NK-92 (cell line): ENCODE measurements around the gene FASLG.
"Not testable (repeated sequence)": the region's sequence is repeated elsewhere in the genome, so short reads cannot be mapped to it uniquely, and the experiment has no call there.

Source experiments
- DNase-seq: peaks from one replicate; lab custom pipeline; 2025; ENCODE audit not compliant: unreplicated experiment; lab: John Stamatoyannopoulos, UW

Gene FASLG

GRCh38 chr1:172680244-172680643, 21.3 kb downstream of the FASLG start:
- DNase-seq: no peak

GRCh38 chr1:172680733-172681275, 21.9 kb downstream of the FASLG start:
- DNase-seq: no peak

- no peak for DNase-seq
These were observed 23.9 kb downstream of the FASLG start for GRCh38 chr1:172682812-172683211.

GRCh38 chr1:172686143-172686542, 27.2 kb downstream of the FASLG start:
- no peak for DNase-seq

- DNase-seq: not testable (repeated sequence)
These were observed 29.7 kb downstream of the FASLG start for GRCh38 chr1:172688428-172689085.

- not testable (repeated sequence) for DNase-seq
These were observed 32.0 kb downstream of the FASLG start for GRCh38 chr1:172690925-172691324.

GRCh38 chr1:172697534-172698002, 38.7 kb downstream of the FASLG start:
- no peak for DNase-seq

GRCh38 chr1:172698224-172698623, 39.3 kb downstream of the FASLG start:
- no peak for DNase-seq

- DNase-seq: no peak
These were observed 40.2 kb downstream of the FASLG start for GRCh38 chr1:172699111-172699510.

- DNase-seq: no peak
These were observed 40.9 kb downstream of the FASLG start for GRCh38 chr1:172699695-172700227.

GRCh38 chr1:172700556-172700955, 41.7 kb downstream of the FASLG start:
- DNase-seq: no peak

GRCh38 chr1:172704001-172704400, 45.1 kb downstream of the FASLG start:
- DNase-seq: no peak

- DNase-seq: no peak
These were observed 45.7 kb downstream of the FASLG start for GRCh38 chr1:172704420-172705210.

GRCh38 chr1:172708452-172708851, 49.5 kb downstream of the FASLG start:
- DNase-seq: no peak

- DNase-seq: no peak
These were observed 52.7 kb downstream of the FASLG start for GRCh38 chr1:172711558-172711957.

GRCh38 chr1:172713466-172713865, 54.6 kb downstream of the FASLG start:
- no peak for DNase-seq
